H1 (cell line): ENCODE measurements around the gene CCL17. TPM values are rescaled to one million over a fixed set of nuclear protein-coding genes. Genes with fewer than 3 reads are reported as not detected.

ENCODE experiments used
- CTCF ChIA-PET: fragments of 300-600 bp; sonication (Branson Sonifier 250); formaldehyde crosslinking; loops from one replicate; lab custom pipeline; 2021; ENCODE audit not compliant: partially characterized antibody; lab: Charles Lee
- POLR2A ChIA-PET: fragments of 300-600 bp; sonication (Branson Sonifier 250); formaldehyde crosslinking; loops from one replicate; lab custom pipeline; 2021; ENCODE audit warnings: inconsistent platforms; ENCODE audit not compliant: partially characterized antibody; lab: Charles Lee
- DNase-seq, 2 experiments: peaks; one replicate each; pipeline versions ENCODE4 v3.0.0 to v3.0.0-alpha.2; 2010 to 2022; ENCODE audit warnings: low spot score in 2 of 2, low read depth in 1 of 2, mixed read lengths in 1 of 2
- FAIRE-seq: peaks from 2 replicates; lab custom pipeline; 2011; peaks lifted over from hg19 to GRCh38; lab: Jason Lieb, UNC
- H2AFZ ChIP-seq: 2 replicates; pipeline ENCODE4 v1.8.1; 2012; ENCODE audit warnings: low read length, inconsistent platforms
- H2AK5ac ChIP-seq: 2 replicates; pipeline ENCODE4 v1.6.1; 2013; ENCODE audit warnings: low read depth, low read length
- H2BK120ac ChIP-seq: replicated peaks from 2 replicates; pipeline ENCODE3; 2013; ENCODE audit warnings: low read depth, low read length, inconsistent platforms
- H2BK12ac ChIP-seq: 2 replicates; pipeline ENCODE4 v1.6.1; 2013; ENCODE audit warnings: low read depth, low read length
- H2BK15ac ChIP-seq: 2 replicates; pipeline ENCODE4 v1.6.1; 2013; ENCODE audit warnings: low read length
- H2BK20ac ChIP-seq: 2 replicates; pipeline ENCODE4 v1.6.1; 2013; ENCODE audit warnings: low read length
- H2BK5ac ChIP-seq: 2 replicates; pipeline ENCODE4 v1.6.1; 2013; ENCODE audit warnings: low read depth, low read length
- H3K14ac ChIP-seq: 2 replicates; pipeline ENCODE4 v1.6.1; 2013; ENCODE audit warnings: inconsistent platforms; ENCODE audit not compliant: insufficient read length
- H3K18ac ChIP-seq: 2 replicates; pipeline ENCODE4 v1.6.1; 2013; ENCODE audit warnings: low read length; ENCODE audit errors: extremely low read depth
- H3K23ac ChIP-seq: 2 replicates; pipeline ENCODE4 v1.6.1; 2013; ENCODE audit warnings: inconsistent platforms; ENCODE audit not compliant: insufficient read length
- H3K23me2 ChIP-seq: 2 replicates; pipeline ENCODE4 v1.6.1; 2013; ENCODE audit warnings: low read depth, low read length
- H3K27ac ChIP-seq: 2 replicates; pipeline ENCODE4 v1.6.1; 2011; ENCODE audit warnings: low read depth, low read length, inconsistent platforms
- H3K27me3 ChIP-seq, 4 experiments: replicated peaks in 1 of 4; 1 replicate in 1 of 4; 2 replicates in 3 of 4; pipeline versions ENCODE4 v1.6.1 to v1.8.1; 2011 to 2013; ENCODE audit warnings: low read length in 3 of 4, mild to moderate bottlenecking in 3 of 4, inconsistent platforms in 2 of 4, mixed read lengths in 2 of 4, moderate library complexity in 1 of 4; ENCODE audit not compliant: control insufficient read depth in 3 of 4, insufficient read depth in 3 of 4; ENCODE audit errors: extremely low read depth in 1 of 4
- H3K36me3 ChIP-seq, 4 experiments: 2 replicates each; pipeline versions ENCODE4 v1.6.1 to v1.8.1; 2011 to 2013; ENCODE audit warnings: mild to moderate bottlenecking in 4 of 4, low read length in 3 of 4, moderate library complexity in 2 of 4, control low read depth in 1 of 4, inconsistent platforms in 1 of 4; ENCODE audit not compliant: insufficient read depth in 4 of 4, control insufficient read depth in 2 of 4
- H3K4ac ChIP-seq: replicated peaks from 2 replicates; pipeline ENCODE3; 2013; ENCODE audit warnings: low read length, low read depth, mixed read lengths, inconsistent platforms; ENCODE audit not compliant: insufficient read length
- H3K4me1 ChIP-seq, 4 experiments: replicated peaks in 1 of 4; 1 replicate in 1 of 4; 2 replicates in 3 of 4; pipeline versions ENCODE4 v1.6.1 to v1.8.1; 2011 to 2013; ENCODE audit warnings: low read length in 3 of 4, inconsistent platforms in 2 of 4, mixed read lengths in 1 of 4; ENCODE audit not compliant: insufficient read depth in 4 of 4, control insufficient read depth in 3 of 4
- H3K4me2 ChIP-seq, 2 experiments: 2 replicates each; pipeline versions ENCODE4 v1.6.1 to v1.8.1; 2011 to 2013; ENCODE audit warnings: low read depth in 2 of 2, low read length in 2 of 2, control low read depth in 1 of 2, inconsistent platforms in 1 of 2, mild to moderate bottlenecking in 1 of 2; ENCODE audit not compliant: insufficient read depth in 1 of 2
- H3K4me3 ChIP-seq, 4 experiments: fragments of 200-600, 300-600 bp in 1 of 4; sonication (generic), shearing (Covaris generic), sonication (Bioruptor Twin) in 1 of 4; 2 replicates each; pipeline versions ENCODE4 v1.5.1 to v1.8.1; 2011 to 2016; ENCODE audit warnings: low read length in 4 of 4, low read depth in 3 of 4, control low read depth in 2 of 4, inconsistent platforms in 2 of 4, mild to moderate bottlenecking in 2 of 4, mixed read lengths in 1 of 4, moderate library complexity in 1 of 4; ENCODE audit not compliant: insufficient read depth in 2 of 4; ENCODE audit errors: extremely low read depth in 1 of 4
- H3K56ac ChIP-seq: replicated peaks from 2 replicates; pipeline ENCODE3; 2013; ENCODE audit warnings: low read depth, mild to moderate bottlenecking, mixed read lengths, low read length, inconsistent platforms; ENCODE audit not compliant: insufficient read length
- H3K79me1 ChIP-seq: 2 replicates; pipeline ENCODE4 v1.6.1; 2013; ENCODE audit warnings: low read depth, low read length, control low read depth
- H3K79me2 ChIP-seq, 2 experiments: 2 replicates each; pipeline versions ENCODE4 v1.6.1 to v1.8.1; 2012 to 2013; ENCODE audit warnings: low read length in 2 of 2, mild to moderate bottlenecking in 2 of 2, inconsistent platforms in 1 of 2; ENCODE audit not compliant: insufficient read depth in 2 of 2, control insufficient read depth in 1 of 2
- H3K9ac ChIP-seq, 4 experiments: replicated peaks in 1 of 4; 1 replicate in 1 of 4; 2 replicates in 3 of 4; pipeline versions ENCODE4 v1.6.1 to v1.8.1; 2011 to 2013; ENCODE audit warnings: low read depth in 3 of 4, low read length in 3 of 4, control low read depth in 2 of 4, mild to moderate bottlenecking in 2 of 4, moderate library complexity in 2 of 4, inconsistent platforms in 1 of 4; ENCODE audit errors: extremely low read depth in 1 of 4
- H3K9me3 ChIP-seq, 2 experiments: 2 replicates each; pipeline versions ENCODE4 v1.6.1 to v1.8.1; 2012 to 2013; ENCODE audit warnings: mild to moderate bottlenecking in 2 of 2, moderate library complexity in 2 of 2, control low read depth in 1 of 2, inconsistent platforms in 1 of 2, low read depth in 1 of 2, low read length in 1 of 2, mixed read lengths in 1 of 2; ENCODE audit not compliant: insufficient read depth in 2 of 2
- H4K20me1 ChIP-seq, 2 experiments: replicated peaks in 1 of 2; 2 replicates each; pipeline versions ENCODE3 to v1.8.1; 2011 to 2013; ENCODE audit warnings: inconsistent platforms in 2 of 2, low read length in 2 of 2, mild to moderate bottlenecking in 1 of 2; ENCODE audit not compliant: insufficient read depth in 2 of 2, control insufficient read depth in 1 of 2
- H4K5ac ChIP-seq: 2 replicates; pipeline ENCODE4 v1.6.1; 2013; ENCODE audit warnings: low read length, low read depth, mixed read lengths, inconsistent platforms; ENCODE audit not compliant: insufficient read length
- H4K8ac ChIP-seq: 2 replicates; pipeline ENCODE4 v1.8.0; 2013; ENCODE audit warnings: mild to moderate bottlenecking, moderate library complexity, low read length, inconsistent platforms; ENCODE audit not compliant: insufficient read depth; ENCODE audit errors: extremely low read depth
- H4K91ac ChIP-seq: replicated peaks from 2 replicates; pipeline ENCODE3; 2013; ENCODE audit warnings: low read length, mixed read lengths, inconsistent platforms; ENCODE audit not compliant: insufficient read length
- BACH1 ChIP-seq: IDR thresholded peaks from 2 replicates; pipeline ENCODE4 v1.6.1; 2012; ENCODE audit warnings: low read length, improper control_type of control experiment
- CBX5 ChIP-seq: fragments of 300-800, 300-1000 bp; sonication (generic); IDR thresholded peaks from 2 replicates; pipeline ENCODE4 v1.7.1; 2016; ENCODE audit warnings: antibody characterized with exemption, low read length, low read depth
- CHD1 ChIP-seq: IDR thresholded peaks from 2 replicates; pipeline ENCODE4 v1.6.1; 2012; ENCODE audit warnings: low read depth, low read length, improper control_type of control experiment
- CREB1 ChIP-seq: IDR thresholded peaks from 2 replicates; pipeline ENCODE4 v1.6.1; 2012; ENCODE audit warnings: inconsistent platforms
- JUN ChIP-seq: IDR thresholded peaks from 2 replicates; pipeline ENCODE4 v1.6.1; 2011; ENCODE audit warnings: low read depth, mild to moderate bottlenecking, improper control_type of control experiment, low read length
- KDM4A ChIP-seq: IDR thresholded peaks from one replicate; pipeline ENCODE4 v1.7.1; 2012; ENCODE audit warnings: low read depth, mild to moderate bottlenecking, moderate library complexity, low read length, inconsistent platforms; ENCODE audit not compliant: severe bottlenecking
- RFX5 ChIP-seq: IDR thresholded peaks from 2 replicates; pipeline ENCODE4 v1.6.1; 2011; ENCODE audit warnings: low read depth, low read length, improper control_type of control experiment, borderline replicate concordance
- SIRT6 ChIP-seq: IDR thresholded peaks from one replicate; pipeline ENCODE4 v1.7.1; 2012; ENCODE audit warnings: low read length, inconsistent platforms
- TBP ChIP-seq: IDR thresholded peaks from 2 replicates; pipeline ENCODE4 v1.6.1; 2011; ENCODE audit warnings: low read depth, low read length, improper control_type of control experiment
- ZNF274 ChIP-seq: IDR thresholded peaks from 2 replicates; pipeline ENCODE4 v1.7.0; 2012; ENCODE audit warnings: low read length, borderline replicate concordance; ENCODE audit errors: extremely low read depth
- WGBS, 2 experiments: shearing (Covaris generic) in 1 of 2; methylation state at CpG; one replicate each; pipeline versions ENCODE4 v1.1.6 to v1.1.7; 2013 to 2015; ENCODE audit warnings: low lambda C conversion rate in 2 of 2, mixed read lengths in 2 of 2, inconsistent platforms in 1 of 2, low coverage in 1 of 2, missing lambda C conversion rate in 1 of 2; ENCODE audit not compliant: insufficient replicate concordance in 2 of 2, insufficient coverage in 1 of 2, insufficient read length in 1 of 2; ENCODE audit errors: extremely low coverage in 1 of 2, missing lambda C conversion rate in 1 of 2; 5-methylcytosine and 5-hydroxymethylcytosine counted together
- polyA plus RNA-seq, 7 experiments: library from polyadenylated mRNA; depleted of rRNA in 3 of 7; stranded (reverse) in 5 of 7; unstranded in 2 of 7; fragments of >200 nt in 5 of 7; fragments of 200-250 nt in 2 of 7; gene quantifications; 1 replicate in 5 of 7; 2 replicates in 1 of 7; 4 replicates in 1 of 7; pipeline versions ENCODE4 v1.2.1 to v1.2.3, GENCODE V29; 2011 to 2013; ENCODE audit warnings: missing spikeins in 2 of 7, mixed read lengths in 2 of 7
- total RNA-seq: library from RNA; stranded (reverse); fragmentation: NEBNext Ultra II Directional; extraction: Animal tissue kit (Norgen Biotek cat#: 25700); gene quantifications from 2 replicates; pipeline ENCODE4 v1.2.1, GENCODE V29; 2021
- TF ChIP-seq, protein P1 (sequence below), 3 experiments: IDR thresholded peaks; 1 replicate in 2 of 3; 2 replicates in 1 of 3; pipeline versions ENCODE4 v1.5.1 to v1.6.1; 2011; ENCODE audit warnings: low read length in 3 of 3, mild to moderate bottlenecking in 3 of 3, inconsistent platforms in 2 of 3, low read depth in 1 of 3, moderate library complexity in 1 of 3; ENCODE audit not compliant: insufficient read depth in 1 of 3; ENCODE audit errors: control extremely low read depth in 1 of 3
- TF ChIP-seq, protein P2 (sequence below): IDR thresholded peaks from 2 replicates; pipeline ENCODE4 v1.6.1; 2011; ENCODE audit warnings: low read depth, mild to moderate bottlenecking, low read length; ENCODE audit not compliant: insufficient read depth

The CCL17 gene
- total and polyA plus RNA-seq, 2 of the 8 experiments (the other 6 are each of a cell fraction or from before 2014, with no cell fraction given), result not detected

DNA sequence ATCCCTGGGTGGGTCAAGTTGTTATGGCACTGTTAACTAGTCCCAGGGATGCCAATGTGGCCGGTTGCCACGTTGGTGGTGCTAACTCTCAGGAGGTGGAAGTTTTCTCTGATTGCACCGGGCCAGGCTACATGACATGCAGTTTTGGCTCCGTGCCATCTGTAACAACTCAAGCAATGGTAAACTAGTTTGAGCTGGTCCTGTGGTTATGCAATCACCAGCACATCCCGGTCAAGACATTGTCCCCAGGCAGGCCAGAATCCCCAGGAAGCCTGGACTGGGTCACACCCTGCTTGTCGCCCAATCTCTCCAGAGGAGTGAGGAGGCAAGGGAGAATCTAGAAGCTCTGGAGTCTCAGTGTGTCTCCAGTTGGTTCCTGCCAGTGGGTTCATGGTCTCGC lies 10.1 kb upstream of the CCL17 start:
- H2AFZ ChIP-seq, result no peak overlapping the region
- H4K91ac ChIP-seq, result no peak overlapping the region
- no peaks in the 10 kb centered on the region for H3K4me1 ChIP-seq
- H3K4ac ChIP-seq, result no peak overlapping the region
- no peak overlapping the region for H4K5ac ChIP-seq
- no peak overlapping the region for H2BK15ac ChIP-seq
- no peak overlapping the region for H3K9ac ChIP-seq
- no peaks in the 10 kb centered on the region for H3K9me3 ChIP-seq
- H3K4me3 ChIP-seq, result no peak overlapping the region
- H3K79me2 ChIP-seq, result no peaks in the 10 kb centered on the region
- H2BK20ac ChIP-seq, result no peak overlapping the region
- no peak overlapping the region for H3K27ac ChIP-seq
- H4K8ac ChIP-seq, result no peak overlapping the region
- H2AK5ac ChIP-seq, result no peak overlapping the region
- no peak overlapping the region for H2BK120ac ChIP-seq
- no peaks in the 10 kb centered on the region for H3K23me2 ChIP-seq
- H3K18ac ChIP-seq, result no peak overlapping the region
- WGBS, 2 experiments, result 90% methylated on average over 7 of the region's 7 CpGs; no CpG with 5 or more reads in 1 of the 2 experiments
- no peak overlapping the region for H3K56ac ChIP-seq
- H2BK12ac ChIP-seq, result no peak overlapping the region
- H4K20me1 ChIP-seq, result no peaks in the 10 kb centered on the region
- CTCF ChIA-PET, result interaction anchor here (1.0 to 12.3 kb wide), 4 partner anchors 24 to 111 kb away, joined by 3 to 71 read pairs (median 4); no protein-coding TSS in a partner anchor
- DNase-seq, result no peak
- H3K79me1 ChIP-seq, result no peaks in the 10 kb centered on the region
- no peaks in the 10 kb centered on the region for H3K36me3 ChIP-seq
- POLR2A ChIA-PET, result no interaction called here
- H3K14ac ChIP-seq, result no peak overlapping the region
- no peak overlapping the region for H3K4me2 ChIP-seq
- H3K27me3 ChIP-seq, result no peaks in the 10 kb centered on the region
- no peak for FAIRE-seq
- no peak overlapping the region for H2BK5ac ChIP-seq
- no peak overlapping the region for H3K23ac ChIP-seq
- TF ChIP-seq, protein P1, sequence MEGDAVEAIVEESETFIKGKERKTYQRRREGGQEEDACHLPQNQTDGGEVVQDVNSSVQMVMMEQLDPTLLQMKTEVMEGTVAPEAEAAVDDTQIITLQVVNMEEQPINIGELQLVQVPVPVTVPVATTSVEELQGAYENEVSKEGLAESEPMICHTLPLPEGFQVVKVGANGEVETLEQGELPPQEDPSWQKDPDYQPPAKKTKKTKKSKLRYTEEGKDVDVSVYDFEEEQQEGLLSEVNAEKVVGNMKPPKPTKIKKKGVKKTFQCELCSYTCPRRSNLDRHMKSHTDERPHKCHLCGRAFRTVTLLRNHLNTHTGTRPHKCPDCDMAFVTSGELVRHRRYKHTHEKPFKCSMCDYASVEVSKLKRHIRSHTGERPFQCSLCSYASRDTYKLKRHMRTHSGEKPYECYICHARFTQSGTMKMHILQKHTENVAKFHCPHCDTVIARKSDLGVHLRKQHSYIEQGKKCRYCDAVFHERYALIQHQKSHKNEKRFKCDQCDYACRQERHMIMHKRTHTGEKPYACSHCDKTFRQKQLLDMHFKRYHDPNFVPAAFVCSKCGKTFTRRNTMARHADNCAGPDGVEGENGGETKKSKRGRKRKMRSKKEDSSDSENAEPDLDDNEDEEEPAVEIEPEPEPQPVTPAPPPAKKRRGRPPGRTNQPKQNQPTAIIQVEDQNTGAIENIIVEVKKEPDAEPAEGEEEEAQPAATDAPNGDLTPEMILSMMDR (IDR thresholded peaks at IDR 0.05; ENCODE audit: control extremely low read depth in 1 of 3, insufficient read depth in 1 of 3, low read depth in 1 of 3, low read length in 3 of 3), result no peak
- TF ChIP-seq CREB1 (no peak), BACH1 (no peak), CHD1 (no peak), RFX5 (no peak), KDM4A (no peak), CBX5 (no peak), JUN (no peak), SIRT6 (no peak), ZNF274 (no peak), TBP (no peak)
- TF ChIP-seq, protein P2, sequence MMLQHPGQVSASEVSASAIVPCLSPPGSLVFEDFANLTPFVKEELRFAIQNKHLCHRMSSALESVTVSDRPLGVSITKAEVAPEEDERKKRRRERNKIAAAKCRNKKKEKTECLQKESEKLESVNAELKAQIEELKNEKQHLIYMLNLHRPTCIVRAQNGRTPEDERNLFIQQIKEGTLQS, result no peak
